ENCODE results near the gene PPT2.
"Not testable (repeated sequence)": the region's sequence is repeated elsewhere in the genome, so short reads cannot be mapped to it uniquely, and the experiment has no call there.

PPT2 gene

GRCh38 chr6:32189742-32190053, 35.8 kb downstream of the PPT2 start:
- no peak for DNase-seq (ENCODE audit: low read depth)

GRCh38 chr6:32190054-32190851, 36.3 kb downstream of the PPT2 start, which contains the start of gene PBX2:
TSS of gene PBX2 (minus strand) at chr6:32190202. CDS start at chr6:32189915, 287 bp downstream.
- peak; percentile 84 for DNase-seq (ENCODE audit: low read depth)

- DNase-seq (ENCODE audit: low read depth): no peak
Measured at GRCh38 chr6:32190911-32191677, 37.2 kb downstream of the PPT2 start.

GRCh38 chr6:32191696-32192607, 38.0 kb downstream of the PPT2 start:
- DNase-seq (ENCODE audit: low read depth): no peak

- DNase-seq (ENCODE audit: low read depth): no peak
Measured at GRCh38 chr6:32192608-32193039, 38.7 kb downstream of the PPT2 start, which contains the start of gene GPSM3. TSS of gene GPSM3 (minus strand) at chr6:32192643. CDS start at chr6:32192513, 130 bp downstream.

- DNase-seq (ENCODE audit: low read depth): not testable (repeated sequence)
Measured at GRCh38 chr6:32193096-32193495, 39.2 kb downstream of the PPT2 start.

- DNase-seq (ENCODE audit: low read depth): no peak
Measured at GRCh38 chr6:32194388-32194787, 40.4 kb downstream of the PPT2 start.

GRCh38 chr6:32194825-32195651, 41.1 kb downstream of the PPT2 start:
- no peak for DNase-seq (ENCODE audit: low read depth)

GRCh38 chr6:32195652-32195901, 41.6 kb downstream of the PPT2 start:
- peak; percentile 97 for DNase-seq (ENCODE audit: low read depth)

- peak; percentile 29 for DNase-seq (ENCODE audit: low read depth)
Measured at GRCh38 chr6:32195902-32196681, 42.2 kb downstream of the PPT2 start.

GRCh38 chr6:32196682-32197616, 43.0 kb downstream of the PPT2 start:
- no peak for DNase-seq (ENCODE audit: low read depth)

- DNase-seq (ENCODE audit: low read depth): no peak
Measured at GRCh38 chr6:32198345-32198696, 44.4 kb downstream of the PPT2 start.

GRCh38 chr6:32198866-32199265, 44.9 kb downstream of the PPT2 start:
- DNase-seq (ENCODE audit: low read depth): no peak

GRCh38 chr6:32200711-32201475, 47.0 kb downstream of the PPT2 start:
- no peak for DNase-seq (ENCODE audit: low read depth)

GRCh38 chr6:32202186-32202585, 48.2 kb downstream of the PPT2 start:
- no peak for DNase-seq (ENCODE audit: low read depth)

GRCh38 chr6:32203426-32204267, 49.7 kb downstream of the PPT2 start:
- DNase-seq (ENCODE audit: low read depth): no peak

GRCh38 chr6:32204268-32204715, 50.4 kb downstream of the PPT2 start:
- no peak for DNase-seq (ENCODE audit: low read depth)

GRCh38 chr6:32208996-32209395, 55.1 kb downstream of the PPT2 start:
- no peak for DNase-seq (ENCODE audit: low read depth)
